CD14-positive monocyte (primary cell): ENCODE measurements around the gene PLA2G4D. TPM values are rescaled to one million over a fixed set of nuclear protein-coding genes. Genes with fewer than 3 reads are reported as not detected.
A peak's percentile ranks its signal among the peaks of the same experiment; 100 is the strongest.

Experiments
- DNase-seq, 3 donors: peaks; one replicate each; pipeline ENCODE4 v3.0.0-alpha.2; 2011 to 2022
- H2AFZ ChIP-seq: 2 replicates; pipeline ENCODE4 v1.6.0; 2012; ENCODE audit warnings: mild to moderate bottlenecking, low read depth, low read length, inconsistent platforms; ENCODE audit not compliant: insufficient read depth, poor library complexity, severe bottlenecking
- H3K27ac ChIP-seq, 2 donors: 1 replicate in 1 of 2; 2 replicates in 1 of 2; pipeline ENCODE4 v1.5.1; 2012 to 2013; ENCODE audit warnings: low read length in 2 of 2, control low read depth in 1 of 2, inconsistent platforms in 1 of 2, low read depth in 1 of 2, mild to moderate bottlenecking in 1 of 2
- H3K27me3 ChIP-seq, 2 donors: one replicate each; pipeline versions ENCODE4 v1.6.0 to v1.6.1; 2011 to 2013; ENCODE audit warnings: low read length in 2 of 2; ENCODE audit not compliant: control insufficient read depth in 2 of 2, insufficient read depth in 2 of 2
- H3K36me3 ChIP-seq, 2 donors: replicated peaks in 1 of 2; 1 replicate in 1 of 2; 2 replicates in 1 of 2; pipeline versions ENCODE4 v1.5.1 to v1.6.1; 2012 to 2013; ENCODE audit warnings: low read length in 2 of 2, control low read depth in 1 of 2, inconsistent platforms in 1 of 2, mild to moderate bottlenecking in 1 of 2; ENCODE audit not compliant: insufficient read depth in 2 of 2, control insufficient read depth in 1 of 2
- H3K4me1 ChIP-seq, 2 donors: 1 replicate in 1 of 2; 2 replicates in 1 of 2; pipeline versions ENCODE4 v1.5.1 to v1.6.1; 2012 to 2013; ENCODE audit warnings: low read length in 2 of 2, control low read depth in 1 of 2, inconsistent platforms in 1 of 2, mild to moderate bottlenecking in 1 of 2, moderate library complexity in 1 of 2; ENCODE audit not compliant: insufficient read depth in 2 of 2, control insufficient read depth in 1 of 2
- H3K4me2 ChIP-seq: replicated peaks from 2 replicates; pipeline ENCODE3; 2012; ENCODE audit warnings: low read length, moderate library complexity, mild to moderate bottlenecking; ENCODE audit not compliant: poor library complexity, severe bottlenecking; ENCODE audit errors: extremely low read depth
- H3K4me3 ChIP-seq, 3 experiments: fragments of 200-600 bp in 1 of 3; sonication (generic) in 1 of 3; replicated peaks in 1 of 3; 1 replicate in 2 of 3; 2 replicates in 1 of 3; pipeline ENCODE4 v1.5.1; 2011 to 2013; ENCODE audit warnings: low read length in 3 of 3, mild to moderate bottlenecking in 3 of 3, control low read depth in 2 of 3, low read depth in 2 of 3, inconsistent platforms in 1 of 3, moderate library complexity in 1 of 3
- H3K79me2 ChIP-seq: 2 replicates; pipeline ENCODE4 v1.6.0; 2012; ENCODE audit warnings: mild to moderate bottlenecking, control low read depth, inconsistent platforms, low read length, moderate library complexity; ENCODE audit not compliant: insufficient read depth
- H3K9ac ChIP-seq: 2 replicates; pipeline ENCODE4 v1.6.0; 2017; ENCODE audit warnings: low read length, mild to moderate bottlenecking; ENCODE audit not compliant: insufficient read depth, poor library complexity, severe bottlenecking
- H3K9me3 ChIP-seq, 2 donors: replicated peaks in 1 of 2; 1 replicate in 1 of 2; 2 replicates in 1 of 2; pipeline versions ENCODE4 v1.5.1 to v1.6.1; 2012 to 2013; ENCODE audit warnings: low read length in 2 of 2, control low read depth in 1 of 2; ENCODE audit not compliant: control insufficient read depth in 1 of 2, insufficient read depth in 1 of 2
- H4K20me1 ChIP-seq: 2 replicates; pipeline ENCODE4 v1.6.0; 2012; ENCODE audit warnings: mild to moderate bottlenecking, low read length, control low read depth, moderate library complexity; ENCODE audit not compliant: insufficient read depth
- H3K27ac Mint-ChIP-seq, 7 donors: one replicate each; pipeline ENCODE4 v1.8.0; 2020; ENCODE audit warnings: mild to moderate bottlenecking in 7 of 7, mixed read lengths in 7 of 7, moderate library complexity in 6 of 7, inconsistent platforms in 2 of 7
- H3K27me3 Mint-ChIP-seq, 3 donors: one replicate each; pipeline ENCODE4 v1.8.0; 2021 to 2022; ENCODE audit warnings: low read depth in 3 of 3, mild to moderate bottlenecking in 3 of 3, mixed read lengths in 3 of 3, moderate library complexity in 3 of 3, inconsistent platforms in 1 of 3
- H3K36me3 Mint-ChIP-seq, 2 donors: one replicate each; pipeline ENCODE4 v1.8.0; 2020; ENCODE audit warnings: mixed read lengths in 2 of 2, inconsistent platforms in 1 of 2, mild to moderate bottlenecking in 1 of 2
- H3K4me1 Mint-ChIP-seq: one replicate; pipeline ENCODE4 v1.8.0; 2020; ENCODE audit warnings: mild to moderate bottlenecking, mixed read lengths
- H3K4me3 Mint-ChIP-seq, 2 donors: one replicate each; pipeline ENCODE4 v1.8.0; 2020; ENCODE audit warnings: mild to moderate bottlenecking in 2 of 2, mixed read lengths in 2 of 2, moderate library complexity in 1 of 2
- H3K9me3 Mint-ChIP-seq, 7 donors: one replicate each; pipeline ENCODE4 v1.8.0; 2020 to 2022; ENCODE audit warnings: mixed read lengths in 7 of 7, mild to moderate bottlenecking in 6 of 7, moderate library complexity in 6 of 7, inconsistent platforms in 2 of 7
- WGBS: methylation state at CpG from one replicate; pipeline ENCODE4 v1.1.5; 2013; ENCODE audit warnings: missing lambda C conversion rate; ENCODE audit not compliant: insufficient coverage; 5-methylcytosine and 5-hydroxymethylcytosine counted together
- intact Hi-C, 2 donors: fragments of 100-400 bp; cut with micrococcal nuclease; formaldehyde crosslinking; loops; one replicate each; pipeline versions ENCODE4 v1.15.0 to v1.15.1; 2023
- polyA plus RNA-seq, 3 donors: library from polyadenylated mRNA; depleted of rRNA in 1 of 3; unstranded in 2 of 3; stranded (reverse) in 1 of 3; fragments of 300-500 nt in 2 of 3; fragments of >200 nt in 1 of 3; fragmentation: Illumina TruSeq in 2 of 3; gene quantifications; 1 replicate in 2 of 3; 2 replicates in 1 of 3; pipeline ENCODE4 v1.2.3, GENCODE V29; 2012 to 2021
- TF ChIP-seq, protein P1 (sequence below): fragments of 200-600 bp; IDR thresholded peaks from one replicate; pipeline ENCODE4 v1.8.0; 2022; ENCODE audit warnings: antibody characterized with exemption, mild to moderate bottlenecking

The PLA2G4D gene
- polyA plus RNA-seq, 3 donors, result not detected

DNA sequence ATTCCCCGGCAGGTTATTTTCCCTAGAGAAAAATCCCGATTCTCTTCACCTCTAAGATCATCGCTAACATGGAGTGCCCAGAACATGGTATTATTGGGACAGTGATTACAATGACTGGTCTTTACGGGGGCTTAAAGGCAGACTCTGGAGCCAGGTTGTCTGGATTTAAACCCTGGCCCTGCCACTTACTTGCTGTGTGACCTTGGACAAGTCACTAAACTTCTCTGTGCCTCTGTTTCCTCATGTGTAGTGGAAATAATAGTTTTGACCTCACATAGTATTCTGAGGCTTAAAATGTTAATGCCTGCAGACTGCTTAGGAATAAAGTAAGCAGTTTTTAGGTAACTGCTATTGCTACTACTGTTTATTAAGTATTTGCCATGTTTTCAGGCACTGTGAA lies 4.4 kb downstream of the PLA2G4D start:
- Histone ChIP-seq H4K20me1 (no peaks in the 10 kb centered on the region), H3K36me3 (no peaks in the 10 kb centered on the region), H3K9me3 (no peaks in the 10 kb centered on the region), H3K4me1 (peaks cover 2 to 3% of the 10 kb centered on the region in 2 donors), H3K9ac (no peak overlapping the region), H3K79me2 (no peaks in the 10 kb centered on the region), H3K27ac (no peak overlapping the region), H3K4me3 (no peak overlapping the region), H2AFZ (no peak overlapping the region), H3K27me3 (no peaks in the 10 kb centered on the region), H3K4me2 (no peak overlapping the region)
- Mint-ChIP-seq H3K4me1 (peaks cover 10% of the 10 kb centered on the region), H3K27ac (no peak overlapping the region), H3K36me3 (no peaks in the 10 kb centered on the region), H3K4me3 (no peak overlapping the region), H3K9me3 (no peaks in the 10 kb centered on the region), H3K27me3 (peaks cover 7 to 9% (median 7%) of the 10 kb centered on the region in 3 donors)
- DNase-seq, result no peak
- intact Hi-C loops, result loop anchor here in 1 of 2 donors (10.0 kb wide), 1 partner anchor 105 kb away; no protein-coding TSS in a partner anchor
- TF ChIP-seq, protein P1, sequence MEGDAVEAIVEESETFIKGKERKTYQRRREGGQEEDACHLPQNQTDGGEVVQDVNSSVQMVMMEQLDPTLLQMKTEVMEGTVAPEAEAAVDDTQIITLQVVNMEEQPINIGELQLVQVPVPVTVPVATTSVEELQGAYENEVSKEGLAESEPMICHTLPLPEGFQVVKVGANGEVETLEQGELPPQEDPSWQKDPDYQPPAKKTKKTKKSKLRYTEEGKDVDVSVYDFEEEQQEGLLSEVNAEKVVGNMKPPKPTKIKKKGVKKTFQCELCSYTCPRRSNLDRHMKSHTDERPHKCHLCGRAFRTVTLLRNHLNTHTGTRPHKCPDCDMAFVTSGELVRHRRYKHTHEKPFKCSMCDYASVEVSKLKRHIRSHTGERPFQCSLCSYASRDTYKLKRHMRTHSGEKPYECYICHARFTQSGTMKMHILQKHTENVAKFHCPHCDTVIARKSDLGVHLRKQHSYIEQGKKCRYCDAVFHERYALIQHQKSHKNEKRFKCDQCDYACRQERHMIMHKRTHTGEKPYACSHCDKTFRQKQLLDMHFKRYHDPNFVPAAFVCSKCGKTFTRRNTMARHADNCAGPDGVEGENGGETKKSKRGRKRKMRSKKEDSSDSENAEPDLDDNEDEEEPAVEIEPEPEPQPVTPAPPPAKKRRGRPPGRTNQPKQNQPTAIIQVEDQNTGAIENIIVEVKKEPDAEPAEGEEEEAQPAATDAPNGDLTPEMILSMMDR, result no peak
- 100% methylated on average over 4 of the region's 4 CpGs for WGBS

DNA sequence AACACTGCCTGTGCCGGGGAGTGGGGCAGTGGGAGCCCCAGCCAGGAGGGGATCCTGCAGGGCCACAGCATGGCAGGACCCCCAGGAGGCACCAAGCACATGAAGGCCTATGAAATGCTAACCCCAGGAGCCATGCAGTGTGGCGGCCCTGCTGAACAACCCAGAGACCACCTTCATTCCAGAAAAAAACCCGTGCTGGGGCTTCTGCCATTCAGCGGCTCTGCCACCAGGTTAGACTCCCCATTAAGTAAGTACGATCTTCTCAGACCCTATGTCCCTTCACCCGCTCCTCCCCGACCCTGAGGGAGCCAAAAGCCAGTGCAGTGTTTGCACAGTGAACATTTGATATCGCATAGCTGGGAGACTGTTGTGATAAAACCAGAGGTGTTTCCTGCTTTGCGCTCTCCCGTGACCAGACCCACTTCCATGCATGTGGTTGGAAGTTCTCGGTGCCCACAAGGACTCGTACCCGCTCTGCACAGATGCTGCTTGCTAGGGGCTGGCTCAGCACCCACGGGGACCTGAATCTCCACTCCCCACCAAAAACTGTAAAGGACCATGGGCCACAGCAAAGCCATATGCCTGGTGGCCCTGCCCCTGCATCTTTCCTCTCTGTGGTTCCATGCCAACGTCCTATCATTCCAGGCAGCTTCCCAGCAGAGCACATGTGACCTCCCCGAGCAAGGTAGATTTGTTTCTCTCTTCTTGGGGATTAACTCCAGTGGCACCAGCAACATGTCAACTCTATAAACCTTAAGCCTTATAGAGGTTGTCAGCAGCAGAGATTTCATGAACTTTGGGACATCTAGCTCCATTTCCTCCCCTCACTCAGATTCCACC lies 5.3 kb downstream of the PLA2G4D start:
- no peak for DNase-seq
- intact Hi-C loops, result loop anchor here in 1 of 2 donors (10.0 kb wide), 1 partner anchor 104 kb away; no protein-coding TSS in a partner anchor
- TF ChIP-seq, protein P1, result no peak
- Mint-ChIP-seq H3K9me3 (no peaks in the 10 kb centered on the region), H3K4me1 (peaks cover 20% of the 10 kb centered on the region), H3K27ac (peak overlapping the region in 2 of 7 donors; percentile 59 to 60), H3K27me3 (peaks cover 7 to 13% (median 7%) of the 10 kb centered on the region in 3 donors), H3K36me3 (no peaks in the 10 kb centered on the region), H3K4me3 (no peak overlapping the region)
- H4K20me1 ChIP-seq, result no peaks in the 10 kb centered on the region
- no peak overlapping the region for H3K4me3 ChIP-seq
- no peaks in the 10 kb centered on the region for H3K79me2 ChIP-seq
- H3K9me3 ChIP-seq, result no peaks in the 10 kb centered on the region
- 25% methylated on average over 11 of the region's 16 CpGs for WGBS
- no peak overlapping the region for H3K27ac ChIP-seq
- H3K36me3 ChIP-seq, result no peaks in the 10 kb centered on the region
- H3K9ac ChIP-seq, result no peak overlapping the region
- peaks cover 11% of the 10 kb centered on the region in 2 donors for H3K4me1 ChIP-seq
- H3K4me2 ChIP-seq, result no peak overlapping the region
- H2AFZ ChIP-seq, result no peak overlapping the region
- no peaks in the 10 kb centered on the region for H3K27me3 ChIP-seq
